Thoracic aorta (tissue), 2 donors: ENCODE data around the gene SLCO4A1. TPM values are rescaled to one million over a fixed set of nuclear protein-coding genes. Genes with fewer than 3 reads are reported as not detected.

Experiments
- ATAC-seq: fragments of 150-250 bp; one replicate; pipeline ENCODE4 v1.8.0; 2017; ENCODE audit warnings: low read depth; ENCODE audit not compliant: insufficient number of reproducible peaks, low FRiP score
- DNase-seq: peaks from one replicate; pipeline ENCODE4 v3.0.0-alpha.2; 2020; ENCODE audit warnings: low spot score
- H3K27ac ChIP-seq, 2 donors: fragments of 200-600 bp; sonication (generic); 1 replicate in 1 of 2; 2 replicates in 1 of 2; pipeline ENCODE4 v1.5.1; 2016; ENCODE audit warnings: mild to moderate bottlenecking in 2 of 2, moderate library complexity in 2 of 2
- H3K27me3 ChIP-seq: fragments of 200-600 bp; sonication (generic); replicated peaks from 2 replicates; pipeline ENCODE4 v1.6.0; 2016; ENCODE audit warnings: mild to moderate bottlenecking; ENCODE audit not compliant: insufficient read depth
- H3K36me3 ChIP-seq: fragments of 200-600 bp; sonication (generic); one replicate; pipeline ENCODE4 v1.5.1; 2016
- H3K4me1 ChIP-seq, 2 donors: fragments of 200-600 bp; sonication (generic); 1 replicate in 1 of 2; 2 replicates in 1 of 2; pipeline versions ENCODE4 v1.5.1 to v1.6.0; 2016; ENCODE audit warnings: low read depth in 2 of 2, mild to moderate bottlenecking in 1 of 2; ENCODE audit not compliant: control insufficient read depth in 1 of 2
- H3K4me3 ChIP-seq: fragments of 200-600 bp; sonication (generic); 2 replicates; pipeline ENCODE4 v1.5.1; 2016; ENCODE audit warnings: mild to moderate bottlenecking
- H3K9me3 ChIP-seq: fragments of 200-600 bp; sonication (generic); 2 replicates; pipeline ENCODE4 v1.5.1; 2016
- total RNA-seq, 2 donors: library from RNA; depleted of rRNA; stranded (reverse); fragments of >200 nt; gene quantifications; one replicate each; pipeline versions ENCODE4 v1.1.0 to v1.2.3, GENCODE V29; 2016
- TF ChIP-seq, protein P1 (sequence below): fragments of 200-600 bp; sonication (generic); IDR thresholded peaks from one replicate; pipeline ENCODE4 v1.5.1; 2019; ENCODE audit warnings: antibody characterized with exemption

SLCO4A1 gene
- total RNA-seq, 2 donors from 2014 or later, result 22.1 to 26.0 TPM

DNA sequence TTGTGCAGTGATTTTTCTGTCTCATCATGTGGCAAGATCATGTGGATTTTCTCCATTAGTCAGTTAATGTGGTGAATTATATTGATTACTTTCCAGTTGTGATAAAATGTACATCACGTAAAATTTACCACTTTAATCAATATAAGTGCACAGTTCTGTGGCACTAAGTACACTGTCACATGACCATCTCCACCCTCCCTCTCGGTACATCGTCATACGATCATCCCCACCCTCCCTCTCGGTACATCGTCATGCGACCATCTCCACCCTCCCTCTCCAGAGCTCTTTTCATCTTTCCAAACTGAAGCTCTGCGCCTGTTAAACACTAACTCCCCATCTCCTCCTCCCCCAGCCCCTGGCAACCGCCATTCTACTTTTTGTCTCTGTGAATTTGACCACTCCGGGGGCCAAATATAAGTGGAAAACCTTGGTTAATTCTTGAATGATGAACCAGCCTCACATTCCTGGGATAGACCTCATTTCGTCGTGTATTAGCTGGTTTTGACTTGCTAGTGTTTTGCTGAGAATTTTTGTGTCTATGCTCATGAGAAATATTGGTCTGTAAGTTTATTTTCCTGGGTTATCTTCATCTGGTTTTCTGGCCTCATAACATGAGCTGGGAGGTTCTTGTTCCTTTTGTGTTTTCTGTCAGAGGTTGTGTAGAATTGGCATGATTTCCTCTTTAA, 77.1 kb downstream of the SLCO4A1 start:
- H3K27me3 ChIP-seq, result no peaks in the 10 kb centered on the region
- H3K4me3 ChIP-seq, result no peak overlapping the region
- no peaks in the 10 kb centered on the region for H3K36me3 ChIP-seq
- DNase-seq (no peak), ATAC-seq (no peak)
- peaks cover 13% of the 10 kb centered on the region for H3K9me3 ChIP-seq
- TF ChIP-seq, protein P1, sequence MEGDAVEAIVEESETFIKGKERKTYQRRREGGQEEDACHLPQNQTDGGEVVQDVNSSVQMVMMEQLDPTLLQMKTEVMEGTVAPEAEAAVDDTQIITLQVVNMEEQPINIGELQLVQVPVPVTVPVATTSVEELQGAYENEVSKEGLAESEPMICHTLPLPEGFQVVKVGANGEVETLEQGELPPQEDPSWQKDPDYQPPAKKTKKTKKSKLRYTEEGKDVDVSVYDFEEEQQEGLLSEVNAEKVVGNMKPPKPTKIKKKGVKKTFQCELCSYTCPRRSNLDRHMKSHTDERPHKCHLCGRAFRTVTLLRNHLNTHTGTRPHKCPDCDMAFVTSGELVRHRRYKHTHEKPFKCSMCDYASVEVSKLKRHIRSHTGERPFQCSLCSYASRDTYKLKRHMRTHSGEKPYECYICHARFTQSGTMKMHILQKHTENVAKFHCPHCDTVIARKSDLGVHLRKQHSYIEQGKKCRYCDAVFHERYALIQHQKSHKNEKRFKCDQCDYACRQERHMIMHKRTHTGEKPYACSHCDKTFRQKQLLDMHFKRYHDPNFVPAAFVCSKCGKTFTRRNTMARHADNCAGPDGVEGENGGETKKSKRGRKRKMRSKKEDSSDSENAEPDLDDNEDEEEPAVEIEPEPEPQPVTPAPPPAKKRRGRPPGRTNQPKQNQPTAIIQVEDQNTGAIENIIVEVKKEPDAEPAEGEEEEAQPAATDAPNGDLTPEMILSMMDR, result no peak
- H3K4me1 ChIP-seq, result no peaks in the 10 kb centered on the region
- H3K27ac ChIP-seq, result no peak overlapping the region

Other genes with a start within 250 kb of the SLCO4A1 start
- gene CABLES2, start 235.2 kb upstream of the SLCO4A1 start, total RNA-seq, result 1 to 10 TPM; 2.1 to 9.2 TPM
- not detected for gene RBBP8NL, start 215.0 kb upstream of the SLCO4A1 start, total RNA-seq
- under 1 TPM in 1 of 2 donors, not detected in 1; 0.27 TPM for gene GATA5, start 166.5 kb upstream of the SLCO4A1 start, total RNA-seq
- gene NTSR1, start 66.3 kb downstream of the SLCO4A1 start, total RNA-seq, result not detected
- gene MRGBP, start 154.0 kb downstream of the SLCO4A1 start, total RNA-seq, result 1 to 10 TPM; 5.7 to 9.1 TPM
- gene OGFR, start 162.3 kb downstream of the SLCO4A1 start, total RNA-seq, result 10 to 100 TPM; 50.6 to 57.4 TPM
- gene COL9A3, start 174.5 kb downstream of the SLCO4A1 start, total RNA-seq, result 1 to 10 TPM in 1 of 2 donors, under 1 TPM in 1; 0.54 to 3.1 TPM
- gene TCFL5, start 219.3 kb downstream of the SLCO4A1 start, total RNA-seq, result 1 to 10 TPM; 3.8 to 6.2 TPM